ENCODE measurements around the gene NUMB.

The NUMB gene

DNA sequence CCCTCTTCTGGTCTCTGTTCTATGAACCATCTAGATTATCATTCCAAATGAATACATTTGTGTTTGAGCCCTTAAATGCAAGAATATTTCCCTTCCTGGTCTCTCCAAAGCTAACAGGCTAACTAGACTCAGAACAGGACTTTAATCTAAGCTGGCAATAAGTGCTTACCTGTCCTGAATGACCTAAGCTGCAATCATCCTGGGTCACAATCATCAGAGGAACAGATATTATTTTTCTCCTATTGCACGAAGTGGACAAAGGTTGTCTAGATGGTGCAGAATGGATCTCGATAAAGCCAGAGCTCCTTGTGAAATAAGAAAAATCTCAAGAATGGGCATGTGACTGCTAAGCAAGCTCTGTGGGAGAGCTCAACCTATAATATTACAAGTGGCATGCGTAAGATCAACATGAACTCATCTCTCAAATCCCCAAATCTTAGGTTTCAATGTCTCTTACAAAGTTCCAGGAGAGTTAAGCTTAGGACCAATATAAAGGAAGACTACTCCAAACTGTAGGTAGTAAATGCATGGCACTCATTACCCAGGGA, 10.6 kb upstream of the NUMB start:
- H3K27me3 Mint-ChIP-seq (ENCODE audit: low read depth): no peaks in the 10 kb centered on the region
- H3K27ac Mint-ChIP-seq: no peak overlapping the region
- H3K9me3 Mint-ChIP-seq: no peaks in the 10 kb centered on the region
- TF ChIP-seq, protein P1, sequence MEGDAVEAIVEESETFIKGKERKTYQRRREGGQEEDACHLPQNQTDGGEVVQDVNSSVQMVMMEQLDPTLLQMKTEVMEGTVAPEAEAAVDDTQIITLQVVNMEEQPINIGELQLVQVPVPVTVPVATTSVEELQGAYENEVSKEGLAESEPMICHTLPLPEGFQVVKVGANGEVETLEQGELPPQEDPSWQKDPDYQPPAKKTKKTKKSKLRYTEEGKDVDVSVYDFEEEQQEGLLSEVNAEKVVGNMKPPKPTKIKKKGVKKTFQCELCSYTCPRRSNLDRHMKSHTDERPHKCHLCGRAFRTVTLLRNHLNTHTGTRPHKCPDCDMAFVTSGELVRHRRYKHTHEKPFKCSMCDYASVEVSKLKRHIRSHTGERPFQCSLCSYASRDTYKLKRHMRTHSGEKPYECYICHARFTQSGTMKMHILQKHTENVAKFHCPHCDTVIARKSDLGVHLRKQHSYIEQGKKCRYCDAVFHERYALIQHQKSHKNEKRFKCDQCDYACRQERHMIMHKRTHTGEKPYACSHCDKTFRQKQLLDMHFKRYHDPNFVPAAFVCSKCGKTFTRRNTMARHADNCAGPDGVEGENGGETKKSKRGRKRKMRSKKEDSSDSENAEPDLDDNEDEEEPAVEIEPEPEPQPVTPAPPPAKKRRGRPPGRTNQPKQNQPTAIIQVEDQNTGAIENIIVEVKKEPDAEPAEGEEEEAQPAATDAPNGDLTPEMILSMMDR (IDR thresholded peaks at IDR 0.05; ENCODE audit: unreplicated experiment in 3 of 3): no peak
- H3K4me1 Mint-ChIP-seq: peaks cover 7% of the 10 kb centered on the region
- H3K36me3 Mint-ChIP-seq (ENCODE audit: low read depth): no peaks in the 10 kb centered on the region
- H3K4me3 Mint-ChIP-seq: no peak overlapping the region

DNA sequence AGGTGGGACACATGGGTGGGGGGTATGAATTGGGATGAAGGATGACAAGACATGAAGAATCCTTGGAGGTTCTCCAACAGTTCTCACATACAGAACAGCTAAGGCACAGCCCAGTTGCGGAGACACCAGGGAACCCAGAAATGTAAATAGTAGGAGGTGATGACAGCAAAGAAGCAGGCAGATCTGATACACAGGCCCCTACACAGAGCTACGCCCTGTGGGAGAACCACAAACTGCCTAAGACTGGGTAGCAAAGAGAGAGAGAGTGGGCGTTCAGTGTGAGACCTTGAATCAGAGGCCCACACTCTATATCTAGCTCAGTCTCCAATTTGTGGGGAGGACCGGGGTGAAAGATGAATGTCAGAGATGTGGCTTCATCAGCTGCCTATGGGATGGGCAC, 9.5 kb upstream of the NUMB start:
- no peak overlapping the region for H3K27ac Mint-ChIP-seq
- H3K27me3 Mint-ChIP-seq (ENCODE audit: low read depth): no peaks in the 10 kb centered on the region
- no peaks in the 10 kb centered on the region for H3K36me3 Mint-ChIP-seq (ENCODE audit: low read depth)
- TF ChIP-seq, protein P1 (IDR thresholded peaks at IDR 0.05; ENCODE audit: unreplicated experiment in 3 of 3): no peak
- peaks cover 9% of the 10 kb centered on the region for H3K4me1 Mint-ChIP-seq
- H3K9me3 Mint-ChIP-seq: no peaks in the 10 kb centered on the region
- no peak overlapping the region for H3K4me3 Mint-ChIP-seq

DNA sequence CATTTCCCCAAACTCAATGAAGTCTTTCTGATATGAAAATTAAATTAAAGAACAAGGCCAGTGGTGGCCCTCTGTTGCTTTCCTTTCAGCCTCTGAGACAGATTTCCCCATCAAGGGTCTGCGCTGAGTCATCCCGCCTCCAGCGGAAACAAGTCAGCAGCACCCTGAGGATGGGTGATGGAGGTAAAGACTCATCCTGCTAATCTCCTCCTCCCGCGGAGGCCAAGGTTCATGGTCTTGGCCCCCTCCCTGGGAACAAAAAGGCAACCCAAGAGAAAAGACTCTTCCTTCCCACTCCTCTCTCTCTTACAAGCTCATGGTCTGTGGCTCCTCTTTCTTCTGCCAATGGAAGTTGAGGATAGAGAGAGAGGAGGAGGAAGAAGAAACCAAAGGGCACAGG, 9.0 kb upstream of the NUMB start:
- no peaks in the 10 kb centered on the region for H3K36me3 Mint-ChIP-seq (ENCODE audit: low read depth)
- TF ChIP-seq, protein P1 (IDR thresholded peaks at IDR 0.05; ENCODE audit: unreplicated experiment in 3 of 3): no peak
- H3K4me3 Mint-ChIP-seq: no peak overlapping the region
- H3K27ac Mint-ChIP-seq: no peak overlapping the region
- no peaks in the 10 kb centered on the region for H3K9me3 Mint-ChIP-seq
- H3K27me3 Mint-ChIP-seq (ENCODE audit: low read depth): no peaks in the 10 kb centered on the region
- peaks cover 14% of the 10 kb centered on the region for H3K4me1 Mint-ChIP-seq

DNA sequence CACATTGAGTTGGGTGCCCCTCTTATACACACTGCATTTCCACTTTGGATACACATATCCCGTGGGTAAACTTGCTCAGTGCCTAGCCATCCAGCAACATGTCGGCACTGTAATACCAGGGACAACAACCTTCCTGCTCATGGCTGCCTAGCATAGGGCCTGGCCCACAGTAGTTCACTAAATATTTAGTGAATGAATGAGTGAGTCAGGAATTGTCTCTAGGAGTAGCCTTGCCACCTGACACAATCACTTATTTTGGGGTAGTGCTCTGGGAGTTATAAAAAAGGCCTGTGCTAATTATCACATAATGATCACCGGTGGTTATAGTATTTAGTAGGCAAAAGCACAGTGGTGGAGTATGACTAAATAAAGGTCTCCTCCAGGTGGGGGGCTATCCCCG, 8.5 kb upstream of the NUMB start:
- Mint-ChIP-seq H3K36me3 (ENCODE audit: low read depth) (no peaks in the 10 kb centered on the region), H3K27me3 (ENCODE audit: low read depth) (no peaks in the 10 kb centered on the region), H3K4me3 (no peak overlapping the region), H3K4me1 (peaks cover 19% of the 10 kb centered on the region), H3K9me3 (no peaks in the 10 kb centered on the region), H3K27ac (no peak overlapping the region)
- TF ChIP-seq, protein P1 (IDR thresholded peaks at IDR 0.05; ENCODE audit: unreplicated experiment in 3 of 3): no peak

DNA sequence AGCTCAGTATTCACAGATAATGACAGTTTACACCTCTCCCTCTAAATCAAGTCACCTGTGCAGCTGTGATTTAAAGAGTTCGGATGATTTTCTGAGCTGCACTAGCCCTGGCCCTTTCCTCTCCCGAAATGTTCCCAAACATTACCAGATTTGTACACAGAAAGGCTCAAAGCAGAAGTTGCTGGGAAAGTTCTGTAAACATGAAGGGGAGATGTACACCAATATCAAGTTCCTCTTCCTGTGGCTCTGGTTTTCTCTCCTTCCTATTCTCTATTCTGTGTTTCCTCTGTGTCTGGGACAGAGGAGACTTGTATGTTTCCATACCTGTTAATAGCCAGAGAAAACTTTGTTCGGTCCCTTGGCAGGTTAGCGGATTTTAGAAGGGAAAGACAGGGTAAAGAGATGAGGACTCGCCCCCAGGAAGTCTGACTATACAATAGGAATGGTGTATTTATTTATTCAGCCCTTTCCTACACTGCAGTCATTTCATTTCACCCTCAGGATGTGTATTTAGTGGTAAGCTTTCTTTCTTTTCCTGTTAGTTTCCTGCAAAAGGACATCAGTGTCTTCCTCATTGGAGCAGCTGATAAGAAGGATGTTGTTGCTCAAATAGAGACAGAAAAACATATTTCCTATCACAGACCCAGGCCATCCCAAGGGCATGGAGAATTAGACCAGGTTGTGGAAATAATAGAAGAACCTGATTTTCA, 7.6 kb upstream of the NUMB start:
- H3K9me3 Mint-ChIP-seq: no peaks in the 10 kb centered on the region
- peaks cover 27% of the 10 kb centered on the region for H3K4me1 Mint-ChIP-seq
- TF ChIP-seq, protein P1 (IDR thresholded peaks at IDR 0.05; ENCODE audit: unreplicated experiment in 3 of 3): no peak
- no peak overlapping the region for H3K4me3 Mint-ChIP-seq
- peak overlapping the region in 2 of 3 experiments; percentile 49 to 61 for H3K27ac Mint-ChIP-seq
- no peaks in the 10 kb centered on the region for H3K36me3 Mint-ChIP-seq (ENCODE audit: low read depth)
- no peaks in the 10 kb centered on the region for H3K27me3 Mint-ChIP-seq (ENCODE audit: low read depth)

DNA sequence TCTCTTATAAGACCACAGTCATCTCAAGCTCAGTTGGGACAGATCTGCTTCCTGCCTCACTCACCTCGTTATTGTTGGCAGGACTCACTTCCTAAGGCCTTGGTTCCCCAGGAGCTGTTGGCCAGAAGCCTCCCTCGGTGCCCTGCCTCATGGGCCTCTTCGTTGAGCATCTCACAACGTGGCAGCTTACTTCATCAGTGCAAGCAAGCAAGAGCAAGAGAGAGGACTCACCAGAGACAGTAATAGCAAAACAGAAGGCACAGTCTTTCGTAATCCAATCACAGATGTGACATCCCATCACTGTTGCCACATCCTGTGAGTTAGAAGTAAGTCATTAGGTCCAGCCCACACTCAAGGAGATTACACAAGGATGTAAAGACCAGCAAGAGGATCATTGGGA, 5.1 kb upstream of the NUMB start:
- Mint-ChIP-seq H3K36me3 (ENCODE audit: low read depth) (no peaks in the 10 kb centered on the region), H3K27ac (peak overlapping the region in 2 of 3 experiments; percentile 14 to 80), H3K27me3 (ENCODE audit: low read depth) (no peaks in the 10 kb centered on the region), H3K4me3 (peak overlapping the region in 1 of 3 experiments; percentile 20), H3K4me1 (peaks cover 39% of the 10 kb centered on the region), H3K9me3 (no peaks in the 10 kb centered on the region)
- TF ChIP-seq, protein P1 (IDR thresholded peaks at IDR 0.05; ENCODE audit: unreplicated experiment in 3 of 3): no peak

Measured in nephron (organoid).